ENCODE measurements around the gene DUSP9. TPM values are rescaled to one million over a fixed set of nuclear protein-coding genes. Genes with fewer than 3 reads are reported as not detected.
"Not testable (repeated sequence)": the region's sequence is repeated elsewhere in the genome, so short reads cannot be mapped to it uniquely, and the experiment has no call there.

The DUSP9 gene
- total RNA-seq, 4 donors from 2014 or later, result not detected

DNA sequence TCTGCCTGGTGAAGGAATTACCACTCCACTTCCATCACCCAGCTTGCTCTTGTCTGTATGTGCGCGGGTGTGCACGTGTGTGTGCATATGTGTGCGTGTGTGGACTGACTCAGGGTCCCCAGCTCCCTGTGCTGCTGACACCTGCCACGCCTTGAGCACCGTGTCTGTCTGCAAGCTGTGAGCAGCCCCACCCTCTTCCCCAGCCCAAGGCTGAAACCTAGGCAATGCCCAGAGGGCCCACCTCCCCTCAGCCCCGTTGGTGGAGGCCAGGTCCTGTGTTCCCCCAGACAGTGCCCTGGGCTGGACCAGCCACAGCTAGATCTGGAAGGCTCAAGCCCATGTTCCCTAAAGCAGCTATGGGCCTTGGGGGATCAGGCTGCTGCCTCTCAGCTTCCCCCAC lies 46.1 kb upstream of the DUSP9 start:
- 96 to 100% methylated on average over 1 to 5 of the region's 7 CpGs for whole genome bisulfite sequencing, 2 donors
- no peak overlapping the region for H3K27ac ChIP-seq
- no peak overlapping the region for H3K4me3 ChIP-seq (replicated peaks in 1 of 3)
- no peaks in the 10 kb centered on the region for H3K9me3 ChIP-seq
- intact Hi-C loops (cut with DNase I), result no loop called here
- no peak for DNase-seq
- H3K4me1 ChIP-seq, result peaks cover 0 to 4% of the 10 kb centered on the region in 2 donors
- no peaks in the 10 kb centered on the region for H3K36me3 ChIP-seq
- TF ChIP-seq, protein P1, sequence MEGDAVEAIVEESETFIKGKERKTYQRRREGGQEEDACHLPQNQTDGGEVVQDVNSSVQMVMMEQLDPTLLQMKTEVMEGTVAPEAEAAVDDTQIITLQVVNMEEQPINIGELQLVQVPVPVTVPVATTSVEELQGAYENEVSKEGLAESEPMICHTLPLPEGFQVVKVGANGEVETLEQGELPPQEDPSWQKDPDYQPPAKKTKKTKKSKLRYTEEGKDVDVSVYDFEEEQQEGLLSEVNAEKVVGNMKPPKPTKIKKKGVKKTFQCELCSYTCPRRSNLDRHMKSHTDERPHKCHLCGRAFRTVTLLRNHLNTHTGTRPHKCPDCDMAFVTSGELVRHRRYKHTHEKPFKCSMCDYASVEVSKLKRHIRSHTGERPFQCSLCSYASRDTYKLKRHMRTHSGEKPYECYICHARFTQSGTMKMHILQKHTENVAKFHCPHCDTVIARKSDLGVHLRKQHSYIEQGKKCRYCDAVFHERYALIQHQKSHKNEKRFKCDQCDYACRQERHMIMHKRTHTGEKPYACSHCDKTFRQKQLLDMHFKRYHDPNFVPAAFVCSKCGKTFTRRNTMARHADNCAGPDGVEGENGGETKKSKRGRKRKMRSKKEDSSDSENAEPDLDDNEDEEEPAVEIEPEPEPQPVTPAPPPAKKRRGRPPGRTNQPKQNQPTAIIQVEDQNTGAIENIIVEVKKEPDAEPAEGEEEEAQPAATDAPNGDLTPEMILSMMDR (IDR thresholded peaks at IDR 0.05), result no peak
- TF ChIP-seq POLR2A (IDR thresholded peaks at IDR 0.05), result no peak
- H3K27me3 ChIP-seq, result no peaks in the 10 kb centered on the region

DNA sequence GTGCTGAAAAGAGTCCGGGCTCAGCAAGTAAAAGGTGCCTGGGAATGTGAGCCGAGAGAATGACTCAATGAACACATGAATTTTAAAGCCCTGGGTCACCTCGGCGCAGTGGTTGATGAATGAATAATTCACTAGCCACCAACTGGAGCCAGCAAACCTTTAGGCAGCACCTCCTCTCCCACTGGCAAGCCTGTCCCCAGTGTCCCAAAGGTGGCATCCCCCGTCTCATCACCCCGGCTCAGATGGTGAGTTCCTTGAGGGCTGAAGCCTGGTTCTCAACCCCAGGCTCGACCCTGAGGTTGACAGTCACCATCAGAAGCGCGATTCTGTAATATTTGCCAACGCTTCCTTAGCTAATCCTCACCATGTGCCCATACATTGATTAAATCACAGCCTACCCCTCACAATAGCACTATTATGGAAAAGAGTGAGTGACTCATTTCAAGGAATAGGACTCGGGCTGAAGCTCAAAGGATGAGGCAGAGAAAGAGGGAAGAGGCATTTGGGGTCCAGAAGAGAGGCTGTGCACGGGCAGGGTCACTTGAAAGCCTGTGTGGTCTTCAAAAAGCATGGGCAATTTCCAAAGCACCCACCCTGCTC lies 45.4 kb upstream of the DUSP9 start:
- Histone ChIP-seq H3K4me1 (peaks cover 0 to 4% of the 10 kb centered on the region in 2 donors), H3K27ac (no peak overlapping the region), H3K4me3 (replicated peaks in 1 of 3) (no peak overlapping the region), H3K36me3 (no peaks in the 10 kb centered on the region), H3K9me3 (no peaks in the 10 kb centered on the region), H3K27me3 (no peaks in the 10 kb centered on the region)
- TF ChIP-seq, protein P1 (IDR thresholded peaks at IDR 0.05), result no peak
- TF ChIP-seq POLR2A (IDR thresholded peaks at IDR 0.05), result no peak
- WGBS, 2 donors, result 94 to 95% methylated on average over 8 to 10 of the region's 12 CpGs
- intact Hi-C loops (cut with DNase I), result no loop called here
- no peak for DNase-seq

DNA sequence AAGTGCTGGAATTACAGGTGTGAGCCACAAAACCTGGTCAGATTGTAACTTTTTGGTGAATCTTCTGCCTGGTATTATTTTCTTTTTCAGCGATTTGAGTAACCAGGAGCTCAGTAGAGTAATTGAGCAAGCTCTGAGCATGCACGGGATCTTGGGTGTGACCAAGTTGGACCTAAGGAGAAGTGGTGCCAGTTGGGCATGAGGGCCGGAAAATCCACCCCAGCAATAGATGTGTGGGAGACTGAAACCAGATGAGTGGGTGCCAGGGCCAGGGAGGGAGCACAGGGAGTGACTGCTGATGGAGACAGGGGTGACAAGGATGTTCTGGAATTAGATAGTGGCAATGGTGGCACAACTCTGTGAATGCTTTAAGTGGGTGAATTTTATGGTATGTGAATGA lies 44.4 kb upstream of the DUSP9 start:
- no peak overlapping the region for H3K27ac ChIP-seq
- no peaks in the 10 kb centered on the region for H3K36me3 ChIP-seq
- H3K4me1 ChIP-seq, result peaks cover 0 to 4% of the 10 kb centered on the region in 2 donors
- no peak overlapping the region for H3K4me3 ChIP-seq (replicated peaks in 1 of 3)
- no peaks in the 10 kb centered on the region for H3K9me3 ChIP-seq
- no peak for DNase-seq
- no peaks in the 10 kb centered on the region for H3K27me3 ChIP-seq
- 96 to 97% methylated on average over 3 of the region's 3 CpGs for WGBS, 2 donors
- intact Hi-C loops (cut with DNase I), result no loop called here
- TF ChIP-seq POLR2A (IDR thresholded peaks at IDR 0.05), result no peak

DNA sequence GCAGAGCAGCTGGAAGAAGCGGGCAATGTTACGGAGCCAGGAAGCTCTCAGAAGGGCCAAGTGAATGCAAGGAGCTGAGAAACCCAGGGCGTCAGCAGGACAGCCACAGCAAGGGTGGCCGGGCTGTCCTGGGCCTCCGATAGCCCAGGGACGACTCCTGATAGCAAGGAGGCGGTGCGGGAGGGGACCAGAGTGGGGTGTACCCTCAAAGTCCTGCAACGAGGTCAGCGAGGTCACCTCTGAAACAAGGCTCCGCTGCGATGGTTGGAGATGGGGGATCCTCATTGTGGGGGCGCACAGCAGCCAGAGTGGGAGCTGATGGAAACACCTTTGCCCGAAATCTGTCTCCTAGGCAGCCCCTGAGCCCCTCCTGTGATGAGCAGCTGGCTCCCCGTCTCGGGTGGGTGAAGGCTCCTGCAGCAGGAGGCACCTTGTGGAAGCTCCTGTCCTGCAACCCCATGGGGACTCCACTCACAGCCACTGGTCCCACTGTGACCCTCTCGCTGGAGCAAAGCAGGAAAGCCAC lies 43.8 kb upstream of the DUSP9 start:
- WGBS, 2 donors, result 95 to 100% methylated on average over 3 to 7 of the region's 17 CpGs
- no peak overlapping the region for H3K27ac ChIP-seq
- no peaks in the 10 kb centered on the region for H3K4me1 ChIP-seq
- no peak for TF ChIP-seq POLR2A (IDR thresholded peaks at IDR 0.05)
- TF ChIP-seq, protein P1 (IDR thresholded peaks at IDR 0.05), result no peak
- no peaks in the 10 kb centered on the region for H3K27me3 ChIP-seq
- no peak for DNase-seq
- no peaks in the 10 kb centered on the region for H3K36me3 ChIP-seq
- H3K4me3 ChIP-seq (replicated peaks in 1 of 3), result no peak overlapping the region
- no peaks in the 10 kb centered on the region for H3K9me3 ChIP-seq
- intact Hi-C loops (cut with DNase I), result no loop called here

DNA sequence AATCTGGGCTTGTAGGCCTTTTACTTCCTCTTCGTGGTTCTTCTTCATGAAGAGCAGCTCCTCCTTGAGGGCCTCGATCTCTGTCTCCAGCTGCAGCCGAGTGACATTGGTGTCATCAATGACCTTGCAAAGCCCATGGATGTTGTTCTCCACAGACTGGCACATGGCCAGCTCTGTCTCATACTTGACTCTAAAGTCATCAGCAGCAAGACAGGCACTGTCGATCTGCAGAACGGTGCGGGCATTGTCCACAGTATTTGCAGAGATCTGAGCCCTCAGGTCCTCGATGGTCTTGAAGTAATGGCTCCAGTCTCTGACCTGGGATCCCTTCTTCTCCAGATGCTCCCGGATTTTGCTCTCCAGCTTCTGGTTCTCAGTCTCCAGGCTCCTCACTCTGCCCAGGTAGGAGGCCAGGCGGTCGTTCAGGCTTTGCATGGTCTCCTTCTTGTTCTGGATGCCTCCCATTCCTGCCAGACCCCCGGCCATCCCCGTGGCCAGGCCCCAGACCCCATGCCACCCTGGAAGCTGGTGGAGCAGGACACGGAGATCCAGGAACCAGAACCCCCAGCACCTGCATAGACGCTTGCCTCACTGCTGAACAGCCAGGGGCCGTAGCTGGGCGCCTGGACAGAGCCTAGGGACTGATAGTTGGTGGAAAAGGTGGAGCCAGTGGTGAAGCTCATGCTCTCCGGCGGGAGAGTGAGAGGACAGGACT lies 42.2 kb upstream of the DUSP9 start:
- not testable (repeated sequence) for H3K27me3 ChIP-seq; H3K4me1 ChIP-seq; DNase-seq; H3K27ac ChIP-seq; H3K36me3 ChIP-seq; H3K9me3 ChIP-seq; H3K4me3 ChIP-seq (replicated peaks in 1 of 3)
- intact Hi-C loops (cut with DNase I), result loop anchor here (5.0 kb wide), 1 partner anchor 62 kb away; no protein-coding TSS in a partner anchor
- 91 to 94% methylated on average over 8 to 10 of the region's 18 CpGs for WGBS, 2 donors

DNA sequence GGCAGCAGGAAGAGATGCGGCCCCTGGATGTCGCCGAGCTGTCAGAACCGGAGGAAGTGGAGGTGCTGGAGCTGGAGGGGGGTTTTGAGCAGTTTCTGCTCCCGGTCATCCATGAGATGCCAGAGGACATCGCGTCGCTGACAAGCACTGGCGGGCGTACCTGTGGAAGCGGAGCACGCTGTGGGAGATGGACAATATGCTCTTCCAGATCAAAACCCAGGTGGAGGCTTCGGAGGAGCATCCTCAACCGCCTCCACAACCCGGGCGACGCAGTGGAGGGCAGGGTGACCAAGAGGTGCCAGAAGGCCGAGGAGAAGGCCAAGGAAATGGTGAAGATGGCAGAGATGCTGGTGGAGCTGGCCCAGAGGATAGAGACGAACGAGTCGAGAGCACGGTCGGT lies 40.5 kb upstream of the DUSP9 start:
- no peaks in the 10 kb centered on the region for H3K9me3 ChIP-seq
- H3K27me3 ChIP-seq, result no peaks in the 10 kb centered on the region
- H3K27ac ChIP-seq, result no peak overlapping the region
- WGBS, 2 donors, result 83 to 88% methylated on average over 23 of the region's 23 CpGs
- H3K4me3 ChIP-seq (replicated peaks in 1 of 3), result no peak overlapping the region
- H3K36me3 ChIP-seq, result no peaks in the 10 kb centered on the region
- intact Hi-C loops (cut with DNase I), result loop anchor here (5.0 kb wide), 1 partner anchor 61 kb away; no protein-coding TSS in a partner anchor
- no peak for TF ChIP-seq POLR2A (IDR thresholded peaks at IDR 0.05)
- TF ChIP-seq, protein P1 (IDR thresholded peaks at IDR 0.05), result no peak
- H3K4me1 ChIP-seq, result peaks cover 0 to 5% of the 10 kb centered on the region in 2 donors
- DNase-seq, result no peak

Data from thyroid gland (tissue), 4 donors.